ENCODE results near the gene GDF2. TPM values are rescaled to one million over a fixed set of nuclear protein-coding genes. Genes with fewer than 3 reads are reported as not detected.

Gene GDF2
- polyA plus RNA-seq, 1 donor = not detected

Other genes with a start within 250 kb of the GDF2 start
- gene GDF10, start 22.3 kb upstream of the GDF2 start, polyA plus RNA-seq = 2.5 TPM
- gene RBP3, start 25.9 kb downstream of the GDF2 start, polyA plus RNA-seq = 0.06 TPM
- gene ZNF488, start 61.8 kb downstream of the GDF2 start, polyA plus RNA-seq = 2.2 TPM
- gene ANXA8, start 161.7 kb downstream of the GDF2 start, polyA plus RNA-seq = 18.2 TPM
- gene FAM25G, start 169.2 kb downstream of the GDF2 start, polyA plus RNA-seq = not detected
- 59.1 TPM for gene AGAP9, start 201.2 kb downstream of the GDF2 start, polyA plus RNA-seq